Tibial nerve (tissue), 4 donors: ENCODE data around the gene HRH3. TPM values are rescaled to one million over a fixed set of nuclear protein-coding genes. Genes with fewer than 3 reads are reported as not detected.
A peak's percentile ranks its signal among the peaks of the same experiment; 100 is the strongest.

Experiments used
- DNase-seq, 2 donors: peaks; one replicate each; pipeline ENCODE4 v3.0.0-alpha.2; 2019; ENCODE audit warnings: low spot score in 2 of 2
- H3K27ac ChIP-seq, 4 donors: fragments of 200-600 bp; sonication (generic) in 3 of 4; one replicate each; pipeline ENCODE4 v1.5.1; 2017 to 2019; ENCODE audit warnings: mild to moderate bottlenecking in 1 of 4
- H3K27me3 ChIP-seq, 2 donors: fragments of 200-600 bp; sonication (generic) in 1 of 2; one replicate each; pipeline versions ENCODE4 v1.5.1 to v1.6.0; 2017 to 2019
- H3K36me3 ChIP-seq, 3 donors: fragments of 200-600 bp; sonication (generic); one replicate each; pipeline ENCODE4 v1.5.1; 2018 to 2019
- H3K4me1 ChIP-seq, 4 donors: fragments of 200-600 bp; sonication (generic) in 3 of 4; one replicate each; pipeline ENCODE4 v1.5.1; 2017 to 2019
- H3K4me3 ChIP-seq, 4 donors: fragments of 200-600 bp; sonication (generic) in 3 of 4; one replicate each; pipeline ENCODE4 v1.5.1; 2017 to 2019; ENCODE audit warnings: mild to moderate bottlenecking in 1 of 4, moderate library complexity in 1 of 4
- H3K9me3 ChIP-seq, 4 donors: fragments of 200-600 bp; sonication (generic) in 3 of 4; one replicate each; pipeline ENCODE4 v1.5.1; 2017 to 2019
- EP300 ChIP-seq, 2 donors: sonication (generic); formaldehyde crosslinking; IDR thresholded peaks; one replicate each; pipeline ENCODE4 v1.6.1; 2017; ENCODE audit warnings: antibody characterized with exemption in 2 of 2, mild to moderate bottlenecking in 1 of 2
- POLR2A ChIP-seq, 2 donors: fragments of 450-650 bp; IDR thresholded peaks; one replicate each; pipeline ENCODE4 v1.6.1; 2017; ENCODE audit warnings: antibody characterized with exemption in 2 of 2, mild to moderate bottlenecking in 2 of 2, moderate library complexity in 2 of 2
- WGBS, 2 donors: methylation state at CpG; one replicate each; pipeline ENCODE4 v1.1.5; 2018; 5-methylcytosine and 5-hydroxymethylcytosine counted together
- total RNA-seq, 4 donors: library from RNA; depleted of rRNA; stranded (reverse); fragments of >200 nt; gene quantifications; one replicate each; pipeline ENCODE4 v1.1.0, GENCODE V29; 2016
- TF ChIP-seq, protein P1 (sequence below), 5 experiments: fragments of 200-600 bp in 3 of 5; fragments of 450-650 bp in 2 of 5; sonication (generic) in 3 of 5; IDR thresholded peaks; one replicate each; pipeline ENCODE4 v1.5.1; 2016 to 2019; ENCODE audit warnings: antibody characterized with exemption in 5 of 5, mild to moderate bottlenecking in 3 of 5, moderate library complexity in 2 of 5

HRH3 gene
- total RNA-seq, 4 donors from 2014 or later, result not detected

DNA sequence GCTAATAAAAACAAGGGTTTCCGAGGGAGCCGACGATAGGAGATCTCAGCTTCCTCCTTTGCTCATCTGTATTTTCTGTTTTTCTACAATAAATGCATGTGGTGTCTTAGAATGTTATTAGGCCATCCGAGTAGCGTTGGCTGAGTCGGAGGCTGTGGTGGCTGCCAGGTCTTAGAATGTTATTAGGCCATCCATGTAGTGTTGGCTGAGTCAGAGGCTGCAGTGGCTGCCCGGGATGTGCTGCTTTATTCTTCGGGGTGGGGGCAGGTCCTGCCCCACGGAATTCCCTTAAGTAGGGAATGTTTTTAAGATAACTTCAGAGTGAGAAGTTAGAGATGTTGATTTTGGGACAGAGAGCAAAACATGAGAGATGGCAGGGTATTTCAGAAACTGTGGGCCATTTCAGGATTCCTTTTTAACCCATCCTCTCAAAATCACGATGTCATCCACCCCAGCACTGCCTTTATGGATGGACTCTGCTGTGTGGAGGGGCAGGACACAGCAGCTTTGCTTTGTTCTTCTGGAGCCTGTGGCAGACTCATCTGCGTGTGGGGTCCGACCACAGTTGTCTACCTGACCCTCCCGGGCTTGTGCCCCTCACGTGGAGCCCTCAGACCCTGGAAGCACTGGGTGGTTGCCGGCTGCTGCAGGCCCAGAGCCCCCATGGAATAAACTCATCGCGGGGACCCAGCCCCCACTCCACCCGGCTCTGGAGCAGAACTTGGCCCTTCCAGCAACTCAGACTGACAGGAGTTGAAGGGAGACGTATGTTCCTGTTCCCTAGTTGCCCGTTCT is 38.6 kb upstream of the HRH3 start:
- Histone ChIP-seq H3K27ac (no peak overlapping the region), H3K36me3 (peaks cover 0 to 82% (median 15%) of the 10 kb centered on the region in 3 donors), H3K4me1 (peaks cover 0 to 9% (median 0%) of the 10 kb centered on the region in 4 donors), H3K9me3 (no peaks in the 10 kb centered on the region), H3K27me3 (no peaks in the 10 kb centered on the region), H3K4me3 (no peak overlapping the region)
- WGBS, 2 donors, result 75 to 77% methylated on average over 17 to 20 of the region's 20 CpGs
- no peak for TF ChIP-seq POLR2A (IDR thresholded peaks at IDR 0.05)
- TF ChIP-seq, protein P1, sequence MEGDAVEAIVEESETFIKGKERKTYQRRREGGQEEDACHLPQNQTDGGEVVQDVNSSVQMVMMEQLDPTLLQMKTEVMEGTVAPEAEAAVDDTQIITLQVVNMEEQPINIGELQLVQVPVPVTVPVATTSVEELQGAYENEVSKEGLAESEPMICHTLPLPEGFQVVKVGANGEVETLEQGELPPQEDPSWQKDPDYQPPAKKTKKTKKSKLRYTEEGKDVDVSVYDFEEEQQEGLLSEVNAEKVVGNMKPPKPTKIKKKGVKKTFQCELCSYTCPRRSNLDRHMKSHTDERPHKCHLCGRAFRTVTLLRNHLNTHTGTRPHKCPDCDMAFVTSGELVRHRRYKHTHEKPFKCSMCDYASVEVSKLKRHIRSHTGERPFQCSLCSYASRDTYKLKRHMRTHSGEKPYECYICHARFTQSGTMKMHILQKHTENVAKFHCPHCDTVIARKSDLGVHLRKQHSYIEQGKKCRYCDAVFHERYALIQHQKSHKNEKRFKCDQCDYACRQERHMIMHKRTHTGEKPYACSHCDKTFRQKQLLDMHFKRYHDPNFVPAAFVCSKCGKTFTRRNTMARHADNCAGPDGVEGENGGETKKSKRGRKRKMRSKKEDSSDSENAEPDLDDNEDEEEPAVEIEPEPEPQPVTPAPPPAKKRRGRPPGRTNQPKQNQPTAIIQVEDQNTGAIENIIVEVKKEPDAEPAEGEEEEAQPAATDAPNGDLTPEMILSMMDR (IDR thresholded peaks at IDR 0.05), result no peak
- no peak for TF ChIP-seq EP300 (IDR thresholded peaks at IDR 0.05)
- peak in 1 of 2 donors; percentile 26 for DNase-seq

DNA sequence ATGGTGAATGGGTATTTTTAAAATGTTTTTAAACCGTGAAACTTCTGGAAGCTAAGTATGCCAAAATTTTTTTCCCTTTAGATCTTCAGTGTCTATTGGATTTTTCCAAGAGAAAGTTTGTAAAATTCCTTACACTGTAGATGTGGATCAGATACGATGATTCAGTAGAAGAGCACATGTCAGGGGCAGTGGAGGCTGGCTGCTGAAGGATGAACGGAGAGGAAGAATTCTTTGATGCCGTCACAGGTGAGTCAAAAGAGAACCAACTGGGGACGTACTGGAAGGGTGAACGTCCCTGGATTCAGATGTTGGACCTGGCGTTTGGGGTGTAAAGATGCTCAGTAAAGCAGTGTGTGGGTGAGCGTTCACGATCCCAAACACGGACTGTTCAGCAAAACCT is 35.9 kb upstream of the HRH3 start:
- TF ChIP-seq, protein P1 (IDR thresholded peaks at IDR 0.05), result no peak
- TF ChIP-seq POLR2A (IDR thresholded peaks at IDR 0.05), result no peak
- TF ChIP-seq EP300 (IDR thresholded peaks at IDR 0.05), result no peak
- H3K9me3 ChIP-seq, result no peaks in the 10 kb centered on the region
- peaks cover 0 to 65% (median 6%) of the 10 kb centered on the region in 3 donors for H3K36me3 ChIP-seq

DNA sequence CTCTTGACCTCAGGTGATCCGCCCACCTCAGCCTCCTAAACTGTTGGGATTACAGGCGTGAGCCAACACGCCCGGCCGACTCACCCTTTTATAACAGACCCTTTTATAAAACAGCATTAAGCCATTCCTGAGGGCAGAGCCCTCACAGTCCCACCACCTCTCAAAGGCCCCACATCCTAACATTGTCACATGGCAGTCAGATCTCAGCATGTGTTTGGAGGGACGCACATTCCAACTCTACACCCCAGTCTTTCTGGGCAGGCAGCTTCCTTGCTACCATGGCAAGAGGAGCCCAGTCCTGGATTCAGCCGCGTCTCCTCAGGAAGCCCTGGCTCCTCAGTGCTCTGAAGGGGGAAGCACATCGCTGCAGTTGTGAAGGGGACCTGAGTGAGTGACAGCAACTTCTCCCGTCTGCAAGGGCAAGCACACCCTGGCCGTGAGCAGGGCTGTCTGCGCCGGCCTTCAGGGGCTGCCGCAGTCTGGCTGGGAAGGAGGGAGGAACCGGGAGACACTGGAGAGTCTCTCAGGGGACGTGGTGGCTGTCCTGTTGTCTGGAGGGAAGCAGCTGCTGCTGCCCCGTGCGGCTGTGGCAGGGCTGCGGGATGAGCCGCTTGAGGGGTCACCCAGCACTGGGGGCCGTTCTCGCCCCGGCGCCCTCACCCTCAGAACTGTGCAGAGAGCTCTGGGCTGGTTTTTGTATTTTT is 34.1 kb upstream of the HRH3 start:
- Histone ChIP-seq H3K4me1 (peaks cover 0 to 15% (median 0%) of the 10 kb centered on the region in 4 donors), H3K9me3 (no peaks in the 10 kb centered on the region), H3K4me3 (no peak overlapping the region), H3K36me3 (peaks cover 0 to 49% (median 0%) of the 10 kb centered on the region in 3 donors), H3K27ac (no peak overlapping the region), H3K27me3 (no peaks in the 10 kb centered on the region)
- TF ChIP-seq EP300 (IDR thresholded peaks at IDR 0.05) (no peak), POLR2A (IDR thresholded peaks at IDR 0.05) (no peak)
- TF ChIP-seq, protein P1 (IDR thresholded peaks at IDR 0.05), result no peak
- DNase-seq, result no peak
- 58 to 74% methylated on average over 23 to 24 of the region's 24 CpGs for WGBS, 2 donors

More for the DNA sequence above, 35.9 kb upstream of the HRH3 start:
- Histone ChIP-seq H3K4me1 (peaks cover 0 to 9% (median 0%) of the 10 kb centered on the region in 4 donors), H3K27me3 (no peaks in the 10 kb centered on the region), H3K27ac (no peak overlapping the region), H3K4me3 (no peak overlapping the region)
- DNase-seq, result no peak
- WGBS, 2 donors, result 87 to 90% methylated on average over 10 of the region's 10 CpGs

DNA sequence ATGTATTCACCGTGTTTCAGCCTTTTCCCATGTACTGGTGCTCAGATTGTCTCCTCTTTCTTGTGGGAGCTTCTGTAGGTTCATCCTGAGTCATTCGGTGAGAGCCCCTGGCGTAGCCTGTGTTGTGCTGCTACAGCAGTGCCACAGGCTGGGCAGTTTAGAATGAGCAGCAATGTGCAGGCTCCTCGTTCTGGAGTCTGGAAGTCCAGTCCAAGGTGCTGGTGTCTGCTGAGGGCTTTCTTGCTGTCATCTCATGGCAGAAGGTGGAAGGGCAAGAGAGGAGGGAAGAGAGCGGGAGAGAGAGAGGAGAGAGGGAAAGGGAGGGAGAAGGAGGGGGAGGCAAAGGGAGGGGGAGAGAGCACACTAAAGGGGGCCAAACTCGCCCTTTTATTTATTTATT is 33.3 kb upstream of the HRH3 start:
- Histone ChIP-seq H3K27ac (no peak overlapping the region), H3K36me3 (peaks cover 0 to 41% (median 0%) of the 10 kb centered on the region in 3 donors), H3K4me1 (peaks cover 0 to 9% (median 0%) of the 10 kb centered on the region in 4 donors), H3K4me3 (no peak overlapping the region), H3K27me3 (no peaks in the 10 kb centered on the region), H3K9me3 (no peaks in the 10 kb centered on the region)
- no peak for TF ChIP-seq POLR2A (IDR thresholded peaks at IDR 0.05)
- TF ChIP-seq EP300 (IDR thresholded peaks at IDR 0.05), result no peak
- TF ChIP-seq, protein P1 (IDR thresholded peaks at IDR 0.05), result no peak
- no peak for DNase-seq
- WGBS, 2 donors, result 90 to 92% methylated on average over 6 of the region's 6 CpGs
